B cell (primary cell): ENCODE results near the gene KCNJ4. TPM values are rescaled to one million over a fixed set of nuclear protein-coding genes. Genes with fewer than 3 reads are reported as not detected.

Source experiments
- ATAC-seq: fragments of 200-7000 bp; cut with Tn5 transposase; one replicate; pipeline ENCODE4 v1.10.0; 2021; ENCODE audit warnings: low read depth, mild to moderate bottlenecking, moderate number of reproducible peaks, moderate library complexity
- CTCF ChIA-PET: fragments of 350-600 bp; sonication (Branson Sonifier 250); formaldehyde crosslinking; loops from one replicate; lab custom pipeline; 2021; ENCODE audit warnings: antibody characterized with exemption, inconsistent platforms; lab: Charles Lee
- POLR2A ChIA-PET: fragments of 350-600 bp; sonication (Branson Sonifier 250); formaldehyde crosslinking; loops from one replicate; lab custom pipeline; 2021; ENCODE audit warnings: antibody characterized with exemption; lab: Charles Lee
- DNase-seq: peaks from one replicate; pipeline ENCODE4 v3.0.0; 2013
- H2AFZ ChIP-seq: 2 replicates; pipeline ENCODE4 v1.6.1; 2012; ENCODE audit warnings: mild to moderate bottlenecking, low read depth, low read length; ENCODE audit not compliant: insufficient read depth, poor library complexity, severe bottlenecking
- H3K27ac ChIP-seq, 2 donors: 1 replicate in 1 of 2; 2 replicates in 1 of 2; pipeline ENCODE4 v1.5.1; 2012 to 2013; ENCODE audit warnings: low read length in 2 of 2, mild to moderate bottlenecking in 2 of 2, moderate library complexity in 1 of 2
- H3K27me3 ChIP-seq, 4 experiments: fragments of 200-600 bp in 1 of 4; sonication (generic) in 1 of 4; replicated peaks in 1 of 4; 1 replicate in 2 of 4; 2 replicates in 2 of 4; pipeline versions ENCODE4 v1.6.1 to v1.7.0; 2013 to 2016; ENCODE audit warnings: low read length in 3 of 4, mild to moderate bottlenecking in 2 of 4, mixed read lengths in 1 of 4, moderate library complexity in 1 of 4; ENCODE audit not compliant: insufficient read depth in 4 of 4, control insufficient read depth in 3 of 4; ENCODE audit errors: control extremely low read depth in 1 of 4
- H3K36me3 ChIP-seq, 2 experiments: replicated peaks in 1 of 2; 1 replicate in 1 of 2; 2 replicates in 1 of 2; pipeline versions ENCODE4 v1.6.1 to v1.7.1; 2013; ENCODE audit warnings: low read length in 1 of 2; ENCODE audit not compliant: insufficient read depth in 2 of 2, control insufficient read depth in 1 of 2; ENCODE audit errors: control extremely low read depth in 1 of 2, extremely low read depth in 1 of 2
- H3K4me1 ChIP-seq, 2 donors: fragments of 200-600 bp in 1 of 2; sonication (generic) in 1 of 2; 1 replicate in 1 of 2; 2 replicates in 1 of 2; pipeline versions ENCODE4 v1.5.1 to v1.6.1; 2013 to 2017; ENCODE audit warnings: low read length in 2 of 2; ENCODE audit not compliant: control insufficient read depth in 2 of 2, insufficient read depth in 2 of 2
- H3K4me2 ChIP-seq: replicated peaks from 2 replicates; pipeline ENCODE3; 2012; ENCODE audit warnings: mild to moderate bottlenecking, low read depth, low read length; ENCODE audit not compliant: poor library complexity, severe bottlenecking
- H3K4me3 ChIP-seq, 5 experiments: fragments of 200-600 bp in 1 of 5; sonication (generic) in 1 of 5; 1 replicate in 3 of 5; 2 replicates in 2 of 5; pipeline versions ENCODE4 v1.5.1 to v1.7.0; 2011 to 2016; ENCODE audit warnings: low read length in 4 of 5, mild to moderate bottlenecking in 4 of 5, low read depth in 2 of 5, control low read depth in 1 of 5, moderate library complexity in 1 of 5; ENCODE audit not compliant: insufficient read depth in 1 of 5; ENCODE audit errors: control extremely low read depth in 1 of 5, extremely low read depth in 1 of 5
- H3K79me2 ChIP-seq: fragments of 200-600 bp; sonication (generic); one replicate; pipeline ENCODE4 v1.6.0; 2016; ENCODE audit warnings: low read length; ENCODE audit not compliant: control insufficient read depth, insufficient read depth
- H3K9ac ChIP-seq: fragments of 200-600 bp; sonication (generic); 2 replicates; pipeline ENCODE4 v1.6.1; 2017; ENCODE audit warnings: mild to moderate bottlenecking, low read length, moderate library complexity
- H3K9me3 ChIP-seq, 3 donors: one replicate each; pipeline versions ENCODE4 v1.6.1 to v1.7.1; 2013; ENCODE audit warnings: low read length in 2 of 3; ENCODE audit not compliant: control insufficient read depth in 2 of 3, insufficient read depth in 1 of 3; ENCODE audit errors: control extremely low read depth in 1 of 3
- H4K20me1 ChIP-seq: 2 replicates; pipeline ENCODE4 v1.6.0; 2012; ENCODE audit warnings: mild to moderate bottlenecking, low read length; ENCODE audit not compliant: insufficient read depth, control insufficient read depth, poor library complexity, severe bottlenecking
- H3K27ac Mint-ChIP-seq: one replicate; pipeline ENCODE4 v1.8.0; 2021; ENCODE audit warnings: mixed read lengths
- H3K27me3 Mint-ChIP-seq: one replicate; pipeline ENCODE4 v1.8.0; 2021; ENCODE audit warnings: mixed read lengths
- H3K4me1 Mint-ChIP-seq: one replicate; pipeline ENCODE4 v1.8.0; 2021; ENCODE audit warnings: mixed read lengths
- H3K4me3 Mint-ChIP-seq: one replicate; pipeline ENCODE4 v1.8.0; 2021; ENCODE audit warnings: mixed read lengths
- H3K9me3 Mint-ChIP-seq: one replicate; pipeline ENCODE4 v1.8.0; 2022; ENCODE audit warnings: mixed read lengths; ENCODE audit not compliant: insufficient read depth
- CTCF ChIP-seq: fragments of 200-600 bp; IDR thresholded peaks from one replicate; pipeline ENCODE4 v1.8.0; 2022; ENCODE audit warnings: antibody characterized with exemption, mild to moderate bottlenecking
- EZH2 ChIP-seq: IDR thresholded peaks from 2 replicates; pipeline ENCODE4 v1.6.1; 2012; ENCODE audit warnings: borderline replicate concordance, low read depth, mild to moderate bottlenecking, moderate library complexity, low read length; ENCODE audit not compliant: insufficient read depth, poor library complexity, severe bottlenecking
- WGBS: methylation state at CpG from one replicate; pipeline ENCODE4 v1.1.5; 2013; ENCODE audit warnings: missing lambda C conversion rate; ENCODE audit not compliant: insufficient coverage; 5-methylcytosine and 5-hydroxymethylcytosine counted together
- intact Hi-C: fragments of 100-400 bp; cut with micrococcal nuclease; formaldehyde crosslinking; loops from one replicate; pipeline ENCODE4 v1.10.0; 2022
- polyA plus RNA-seq: library from polyadenylated mRNA; depleted of rRNA; stranded (reverse); fragments of >200 nt; gene quantifications from 2 replicates; pipeline ENCODE4 v1.2.3, GENCODE V29; 2012
- total RNA-seq, 2 donors: library from RNA; stranded (reverse); fragments of 120-200 nt in 1 of 2; gene quantifications; 1 replicate in 1 of 2; 2 replicates in 1 of 2; pipeline versions ENCODE4 v1.2.3 to v1.2.4, GENCODE V29; 2013 to 2022

KCNJ4 gene
- total and polyA plus RNA-seq, 2 donors (not counting 1 experiment from before 2014, with no cell fraction given), result not detected

- Histone ChIP-seq H3K27me3 (no peaks in the 10 kb centered on the region), H3K9me3 (no peaks in the 10 kb centered on the region), H3K4me1 (no peaks in the 10 kb centered on the region), H4K20me1 (no peaks in the 10 kb centered on the region), H2AFZ (no peak overlapping the region), H3K79me2 (no peaks in the 10 kb centered on the region), H3K4me2 (no peak overlapping the region), H3K27ac (no peak overlapping the region), H3K4me3 (no peak overlapping the region), H3K9ac (no peak overlapping the region), H3K36me3 (no peaks in the 10 kb centered on the region)
- TF ChIP-seq EZH2 (no peak), CTCF (no peak)
- ATAC-seq, result no peak
- ChIA-PET POLR2A (no interaction called here), CTCF (no interaction called here)
- DNase-seq, result no peak
- 92% methylated on average over 7 of the region's 21 CpGs for WGBS
- intact Hi-C loops, result no loop called here
- no peaks in the 10 kb centered on the region for H3K4me1 Mint-ChIP-seq
- no peaks in the 10 kb centered on the region for H3K9me3 Mint-ChIP-seq
- no peak overlapping the region for H3K27ac Mint-ChIP-seq
- H3K4me3 Mint-ChIP-seq, result no peak overlapping the region
- H3K27me3 Mint-ChIP-seq, result no peaks in the 10 kb centered on the region
These were observed 32.1 kb downstream of the KCNJ4 start for GRCh38 chr22:38422611-38423511.

- Histone ChIP-seq H3K36me3 (no peaks in the 10 kb centered on the region), H3K27me3 (no peaks in the 10 kb centered on the region), H3K4me3 (no peak overlapping the region), H4K20me1 (no peaks in the 10 kb centered on the region), H3K9me3 (no peaks in the 10 kb centered on the region), H3K27ac (no peak overlapping the region), H3K4me2 (no peak overlapping the region), H2AFZ (no peak overlapping the region), H3K79me2 (no peaks in the 10 kb centered on the region), H3K9ac (no peak overlapping the region), H3K4me1 (no peaks in the 10 kb centered on the region)
- 95% methylated on average over 2 of the region's 4 CpGs for WGBS
- H3K4me3 Mint-ChIP-seq, result no peak overlapping the region
- ATAC-seq, result no peak
- TF ChIP-seq CTCF (no peak), EZH2 (no peak)
- H3K4me1 Mint-ChIP-seq, result no peaks in the 10 kb centered on the region
- H3K27ac Mint-ChIP-seq, result no peak overlapping the region
- CTCF ChIA-PET, result no interaction called here
- no peaks in the 10 kb centered on the region for H3K27me3 Mint-ChIP-seq
- H3K9me3 Mint-ChIP-seq, result no peaks in the 10 kb centered on the region
- no peak for DNase-seq
- intact Hi-C loops, result no loop called here
- POLR2A ChIA-PET, result no interaction called here
These were observed 34.3 kb downstream of the KCNJ4 start for GRCh38 chr22:38420734-38421133.
